OCI-LY3 (cell line): ENCODE results near the gene PAIP2.

Source experiments
- CTCF ChIP-seq: fragments of 200-600, 300-600 bp; sonication (generic); IDR thresholded peaks from 2 replicates; pipeline ENCODE4 v1.5.1; 2014; ENCODE audit warnings: antibody characterized with exemption, low read length, low read depth
- EZH2phosphoT487 ChIP-seq: fragments of 200-600 bp; shearing (Covaris generic); IDR thresholded peaks from 2 replicates; pipeline ENCODE4 v1.6.1; 2018; ENCODE audit warnings: antibody characterized with exemption, mixed run types, low read depth

GRCh38 chr5:139299486-139299885 is 42.2 kb upstream of the PAIP2 start:
- TF ChIP-seq CTCF (no peak), EZH2phosphoT487 (no peak)
